SK-N-MC (cell line): ENCODE measurements around the gene TTC21A.

Experiments used
- DNase-seq: peaks from one replicate; pipeline ENCODE4 v3.0.0-alpha.2; 2011; ENCODE audit warnings: low read depth, low spot score
- H3K27ac ChIP-seq: fragments of 200-600 bp; sonication (generic); 2 replicates; pipeline ENCODE4 v1.5.1; 2016; ENCODE audit warnings: mixed run types
- H3K36me3 ChIP-seq: fragments of 200-600 bp; sonication (generic); 2 replicates; pipeline ENCODE4 v1.6.1; 2017; ENCODE audit warnings: antibody characterized with exemption, low read length, mixed read lengths; ENCODE audit not compliant: insufficient read depth
- H3K4me3 ChIP-seq: fragments of 200-600 bp; sonication (generic); 2 replicates; pipeline ENCODE4 v1.5.1; 2016
- H3K9ac ChIP-seq: fragments of 200-600 bp; sonication (generic); 2 replicates; pipeline ENCODE4 v1.8.0; 2017; ENCODE audit warnings: mixed run types, mixed read lengths; ENCODE audit not compliant: insufficient read length
- H3K9me3 ChIP-seq: fragments of 200-600 bp; sonication (generic); 2 replicates; pipeline ENCODE4 v1.6.1; 2017; ENCODE audit warnings: low read depth, mild to moderate bottlenecking, antibody characterized with exemption, low read length, moderate library complexity, mixed read lengths
- EZH2 ChIP-seq: fragments of 200-600 bp; sonication (generic); IDR thresholded peaks from one replicate; pipeline ENCODE4 v1.6.1; 2017; ENCODE audit warnings: antibody characterized with exemption
- FOXP2 ChIP-seq: optimal IDR thresholded peaks from 2 replicates; pipeline ENCODE3; 2011; ENCODE audit warnings: mild to moderate bottlenecking, moderate library complexity; ENCODE audit not compliant: insufficient read depth; ENCODE audit errors: extremely low read length, control extremely low read depth
- POLR2AphosphoS5 ChIP-seq: IDR thresholded peaks from 2 replicates; pipeline ENCODE4 v1.6.1; 2012; ENCODE audit warnings: mild to moderate bottlenecking, low read depth, low read length, borderline replicate concordance

Gene TTC21A

DNA sequence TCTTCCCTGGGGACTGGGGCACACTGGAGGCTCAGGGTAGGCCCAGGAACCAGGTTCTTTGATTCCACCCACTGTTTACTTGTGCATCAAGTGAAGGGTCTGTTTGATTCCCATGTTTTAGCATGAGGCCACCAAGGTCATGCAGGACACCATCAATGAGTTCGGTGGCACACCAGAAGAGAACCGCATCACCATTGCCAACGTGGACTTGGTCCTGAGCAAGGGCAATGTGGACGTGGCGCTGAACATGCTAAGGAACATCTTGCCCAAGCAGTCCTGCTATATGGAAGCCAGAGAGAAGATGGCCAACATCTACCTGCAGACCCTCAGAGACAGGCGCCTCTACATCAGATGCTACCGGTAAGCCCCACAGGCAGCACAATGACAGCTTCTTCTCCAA, 21.5 kb downstream of the TTC21A start:
- DNase-seq: no peak
- H3K4me3 ChIP-seq: no peak overlapping the region
- no peak overlapping the region for H3K9ac ChIP-seq
- H3K36me3 ChIP-seq: no peaks in the 10 kb centered on the region
- TF ChIP-seq POLR2AphosphoS5 (no peak), EZH2 (no peak), FOXP2 (no peak)
- no peak overlapping the region for H3K27ac ChIP-seq
- H3K9me3 ChIP-seq: no peaks in the 10 kb centered on the region

DNA sequence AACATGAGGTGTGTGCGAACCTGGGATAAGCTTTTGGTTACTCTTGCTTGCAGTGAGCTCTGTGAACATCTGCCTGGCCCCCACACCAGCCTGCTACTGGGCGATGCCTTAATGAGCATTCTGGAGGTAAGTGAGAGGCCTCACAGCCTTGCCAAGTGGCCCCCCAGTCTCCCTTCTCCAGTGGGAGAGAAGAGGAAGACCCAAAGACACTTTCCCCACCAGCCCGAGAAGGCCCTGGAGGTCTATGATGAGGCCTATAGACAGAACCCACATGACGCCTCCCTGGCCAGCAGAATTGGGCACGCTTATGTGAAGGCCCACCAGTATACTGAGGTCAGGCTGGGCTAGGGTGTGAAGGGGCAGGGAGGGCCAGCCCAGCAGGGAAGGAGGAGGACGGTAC, 22.5 kb downstream of the TTC21A start:
- no peaks in the 10 kb centered on the region for H3K36me3 ChIP-seq
- no peak overlapping the region for H3K9ac ChIP-seq
- DNase-seq: no peak
- H3K27ac ChIP-seq: no peak overlapping the region
- TF ChIP-seq POLR2AphosphoS5 (no peak), FOXP2 (no peak), EZH2 (no peak)
- H3K9me3 ChIP-seq: no peaks in the 10 kb centered on the region
- H3K4me3 ChIP-seq: no peak overlapping the region

DNA sequence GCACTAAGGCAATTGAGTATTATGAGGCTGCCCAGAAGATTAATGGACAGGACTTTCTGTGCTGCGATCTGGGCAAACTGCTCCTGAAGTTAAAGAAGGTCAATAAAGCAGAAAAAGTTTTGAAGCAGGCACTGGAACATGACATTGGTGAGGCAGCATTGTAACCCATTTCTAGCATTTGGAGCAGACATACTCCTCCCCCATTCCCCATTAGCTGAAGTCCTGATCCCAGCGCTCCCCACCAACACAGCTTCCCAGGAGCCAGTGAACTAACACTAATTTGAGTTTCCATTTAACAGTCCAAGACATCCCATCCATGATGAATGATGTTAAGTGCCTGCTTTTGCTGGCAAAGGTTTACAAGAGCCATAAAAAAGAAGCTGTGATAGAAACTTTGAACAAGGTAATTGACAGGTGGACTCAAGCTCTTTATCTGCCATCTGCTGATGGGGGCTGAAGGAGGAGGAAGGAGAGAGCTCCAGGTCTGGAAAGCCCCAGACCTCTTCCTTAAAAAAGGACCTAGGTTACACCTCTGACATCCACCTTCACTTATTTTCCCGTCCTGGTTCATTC, 23.3 kb downstream of the TTC21A start:
- no peak for DNase-seq
- no peak overlapping the region for H3K9ac ChIP-seq
- TF ChIP-seq FOXP2 (no peak), POLR2AphosphoS5 (no peak), EZH2 (no peak)
- no peak overlapping the region for H3K27ac ChIP-seq
- H3K9me3 ChIP-seq: no peaks in the 10 kb centered on the region
- H3K36me3 ChIP-seq: no peaks in the 10 kb centered on the region
- no peak overlapping the region for H3K4me3 ChIP-seq

DNA sequence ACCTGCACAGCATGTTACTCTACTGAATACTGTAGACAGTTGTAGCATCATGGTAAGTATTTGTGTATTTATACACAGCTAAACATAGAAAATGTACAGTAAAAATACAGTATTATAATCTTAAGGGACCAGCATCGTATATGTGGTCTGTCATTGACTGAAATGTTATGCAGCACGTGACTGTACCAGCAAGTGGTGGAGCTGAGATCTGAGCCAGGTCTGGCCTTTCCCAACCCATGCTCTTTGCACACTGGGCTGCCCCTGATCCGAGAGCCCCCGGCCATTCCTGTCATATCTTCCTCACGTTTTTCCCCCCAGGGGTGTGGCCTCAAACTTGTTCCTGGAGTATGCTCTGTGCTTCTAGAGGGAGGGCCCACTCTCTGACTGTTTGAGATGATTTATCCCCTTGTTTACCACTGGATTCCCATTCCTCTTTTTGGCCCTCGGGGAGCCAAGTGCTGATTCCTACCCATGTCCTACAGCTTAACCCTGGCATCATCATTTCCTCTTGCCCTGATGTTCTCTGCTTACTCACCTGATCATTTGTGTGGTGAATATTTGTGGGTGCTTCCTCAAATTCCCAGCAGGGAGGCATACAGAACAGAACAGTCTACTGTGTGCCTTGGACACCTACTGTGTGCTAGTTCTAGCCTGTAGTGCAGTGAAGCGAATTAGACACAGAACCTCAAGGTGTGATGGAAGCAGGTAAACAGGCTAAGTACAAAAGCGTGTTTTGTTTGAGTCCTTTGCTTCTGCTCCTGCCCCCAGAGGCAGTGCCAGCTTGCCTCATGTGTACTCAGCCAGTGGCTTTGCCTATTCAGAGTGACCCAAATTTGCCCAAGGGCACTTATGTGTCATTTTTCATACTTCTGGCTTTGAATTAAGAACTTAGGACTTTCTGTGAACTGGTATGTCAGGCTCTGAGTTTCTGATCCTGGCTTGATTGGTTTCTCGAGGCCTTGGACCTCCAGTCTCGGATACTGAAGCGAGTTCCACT, 24.9 kb downstream of the TTC21A start:
- TF ChIP-seq EZH2 (no peak), FOXP2 (no peak), POLR2AphosphoS5 (no peak)
- H3K36me3 ChIP-seq: no peaks in the 10 kb centered on the region

DNA sequence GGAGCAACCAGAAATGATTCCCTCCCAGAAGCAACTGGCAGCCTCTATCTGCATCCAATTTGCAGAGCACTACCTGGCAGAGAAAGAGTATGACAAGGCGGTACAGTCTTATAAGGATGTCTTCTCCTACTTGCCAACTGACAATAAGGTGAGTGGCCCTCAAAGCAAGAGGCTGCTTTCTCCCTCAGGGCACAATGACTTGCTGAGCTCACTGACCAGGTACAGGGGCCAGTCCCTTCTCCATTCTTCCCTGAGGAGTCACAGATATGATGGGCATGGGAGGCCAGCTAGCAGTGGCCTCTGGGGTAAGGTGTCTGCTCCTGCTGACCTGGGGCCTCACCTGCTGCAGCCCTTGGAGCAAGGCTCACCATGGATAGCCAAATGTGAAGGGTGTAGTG, 25.6 kb downstream of the TTC21A start:
- Histone ChIP-seq H3K9ac (no peak overlapping the region), H3K36me3 (no peaks in the 10 kb centered on the region), H3K4me3 (no peak overlapping the region), H3K27ac (no peak overlapping the region), H3K9me3 (no peaks in the 10 kb centered on the region)
- TF ChIP-seq FOXP2 (no peak), EZH2 (no peak), POLR2AphosphoS5 (no peak)
- no peak for DNase-seq

More for the DNA sequence above, 24.9 kb downstream of the TTC21A start:
- H3K9me3 ChIP-seq: no peaks in the 10 kb centered on the region
- H3K9ac ChIP-seq: no peak overlapping the region
- no peak for DNase-seq
- H3K4me3 ChIP-seq: no peak overlapping the region
- no peak overlapping the region for H3K27ac ChIP-seq

DNA sequence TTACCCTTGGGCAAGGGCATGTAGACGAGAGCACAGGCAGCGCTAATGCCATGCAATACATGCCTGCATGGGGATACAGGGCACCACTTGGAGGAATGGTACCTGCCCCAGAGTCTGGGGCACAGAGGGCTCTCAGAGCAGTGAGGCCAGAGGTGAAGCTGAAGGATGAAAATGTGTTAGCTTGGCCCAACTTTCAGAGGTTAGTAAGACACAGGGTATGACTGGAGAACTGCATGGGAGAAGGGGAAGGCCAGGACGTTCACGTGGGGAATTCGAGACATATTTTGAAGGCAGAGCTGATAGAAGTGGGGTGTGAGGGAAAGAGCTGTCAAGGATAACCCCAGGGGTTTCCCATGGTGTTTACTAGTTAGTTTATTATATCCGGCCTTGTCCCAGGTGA, 26.3 kb downstream of the TTC21A start:
- Histone ChIP-seq H3K9ac (no peak overlapping the region), H3K4me3 (no peak overlapping the region), H3K9me3 (no peaks in the 10 kb centered on the region), H3K27ac (no peak overlapping the region), H3K36me3 (no peaks in the 10 kb centered on the region)
- no peak for DNase-seq
- TF ChIP-seq POLR2AphosphoS5 (no peak), EZH2 (no peak), FOXP2 (no peak)

DNA sequence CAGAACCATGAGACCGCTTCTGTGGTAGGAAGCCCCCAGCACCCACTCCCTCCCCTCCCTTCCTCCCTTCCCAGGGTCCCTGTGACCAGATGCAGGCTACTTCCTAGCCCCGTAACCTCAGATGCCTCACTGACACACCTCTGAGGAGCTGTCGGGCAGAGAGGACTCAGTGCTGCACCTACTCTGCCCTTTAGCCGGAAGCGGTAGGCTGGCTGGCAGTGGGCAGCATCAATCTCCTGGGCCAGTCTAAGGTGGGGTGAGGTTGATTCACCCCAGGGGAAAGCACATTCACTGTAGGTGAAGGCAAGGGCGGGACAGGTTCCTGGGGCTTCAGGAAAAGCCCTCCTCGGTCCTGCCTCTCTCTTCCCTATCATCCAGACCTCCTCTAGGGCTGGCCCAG, 26.8 kb downstream of the TTC21A start:
- DNase-seq: no peak
- TF ChIP-seq FOXP2: no peak
- no peak for TF ChIP-seq EZH2
- no peak for TF ChIP-seq POLR2AphosphoS5
- Histone ChIP-seq H3K27ac (no peak overlapping the region), H3K4me3 (no peak overlapping the region), H3K9me3 (no peaks in the 10 kb centered on the region), H3K36me3 (no peaks in the 10 kb centered on the region), H3K9ac (no peak overlapping the region)

DNA sequence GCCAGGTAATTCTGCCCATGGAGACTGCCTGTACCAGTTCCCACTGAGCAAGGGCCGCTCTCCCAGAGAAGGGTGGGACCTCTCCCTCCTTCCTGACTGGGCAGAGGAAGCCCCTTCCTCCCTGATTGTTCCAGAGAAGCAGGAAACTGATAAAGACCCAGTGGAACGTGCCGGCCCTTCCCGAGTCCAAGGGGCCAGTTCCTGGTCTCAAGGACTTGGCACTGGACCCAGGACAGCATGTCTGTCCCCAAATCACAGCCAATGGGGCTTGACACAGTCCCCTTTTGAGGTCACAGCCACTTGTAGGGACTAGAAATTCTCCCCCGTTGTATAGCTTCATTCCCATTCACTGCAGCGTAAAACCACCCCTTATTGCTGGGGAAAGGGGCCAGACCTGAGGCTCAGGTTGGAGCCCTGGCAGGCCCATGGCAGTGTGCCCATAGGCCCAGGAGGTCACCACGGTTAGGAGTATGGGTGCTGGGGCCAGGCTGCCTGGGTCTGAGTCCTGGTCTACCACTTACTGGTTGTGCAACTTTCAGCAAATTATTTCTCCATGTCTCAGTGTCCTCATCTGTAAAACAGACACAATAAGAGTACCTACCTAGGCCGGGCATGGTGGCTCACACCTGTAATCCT, 27.8 kb downstream of the TTC21A start:
- H3K36me3 ChIP-seq: no peaks in the 10 kb centered on the region

More for the DNA sequence above, 27.8 kb downstream of the TTC21A start:
- no peak overlapping the region for H3K9ac ChIP-seq
- no peak overlapping the region for H3K4me3 ChIP-seq
- no peak overlapping the region for H3K27ac ChIP-seq
- H3K9me3 ChIP-seq: no peaks in the 10 kb centered on the region
- no peak for DNase-seq
- no peak for TF ChIP-seq EZH2
